ENCODE measurements around the gene HCN3.

DNA sequence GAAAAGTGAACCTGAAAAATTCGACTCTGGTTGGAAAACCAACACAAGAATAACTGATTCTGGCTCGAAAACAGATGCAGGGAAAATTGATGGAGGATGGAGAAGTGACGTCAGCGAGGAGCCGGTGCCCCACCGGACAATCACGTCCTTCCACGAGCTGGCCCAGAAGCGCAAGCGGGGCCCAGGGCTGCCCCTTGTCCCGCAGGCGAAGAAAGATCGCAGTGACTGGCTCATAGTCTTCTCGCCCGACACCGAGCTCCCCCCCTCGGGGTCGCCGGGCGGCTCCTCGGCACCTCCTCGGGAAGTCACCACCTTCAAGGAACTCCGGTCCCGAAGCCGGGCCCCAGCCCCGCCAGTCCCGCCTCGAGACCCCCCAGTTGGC, 45.3 kb downstream of the HCN3 start:
- no peak for TF ChIP-seq EP300 (IDR thresholded peaks at IDR 0.05)
- TF ChIP-seq CTCF (IDR thresholded peaks at IDR 0.05) = no peak
- TF ChIP-seq POLR2A (IDR thresholded peaks at IDR 0.05) = no peak
